Mesothelial cell of epicardium (in vitro differentiated cells): ENCODE data around the gene MAST4. TPM values are rescaled to one million over a fixed set of nuclear protein-coding genes. Genes with fewer than 3 reads are reported as not detected.
A peak's percentile ranks its signal among the peaks of the same experiment; 100 is the strongest.

Source experiments
- DNase-seq, 2 experiments: peaks; one replicate each; pipeline ENCODE4 v3.0.0; 2021; ENCODE audit warnings: low spot score in 2 of 2; ENCODE audit not compliant: unreplicated experiment in 2 of 2
- H3K27ac Mint-ChIP-seq: 2 replicates; pipeline ENCODE4 v1.8.0; 2021; ENCODE audit warnings: mixed read lengths
- H3K27me3 Mint-ChIP-seq: 2 replicates; pipeline ENCODE4 v1.8.0; 2021; ENCODE audit warnings: low read depth, mixed read lengths
- H3K36me3 Mint-ChIP-seq: 2 replicates; pipeline ENCODE4 v1.8.0; 2021; ENCODE audit warnings: mixed read lengths
- H3K4me1 Mint-ChIP-seq: 2 replicates; pipeline ENCODE4 v1.8.0; 2021; ENCODE audit warnings: mixed read lengths
- H3K4me3 Mint-ChIP-seq: 2 replicates; pipeline ENCODE4 v1.8.0; 2021; ENCODE audit warnings: mild to moderate bottlenecking, moderate library complexity, mixed read lengths
- H3K9me3 Mint-ChIP-seq: 2 replicates; pipeline ENCODE4 v1.8.0; 2021; ENCODE audit warnings: mixed read lengths
- CTCF ChIP-seq: fragments of 200-600 bp; sonication (generic); IDR thresholded peaks from one replicate; pipeline ENCODE4 v1.5.0; 2021; ENCODE audit warnings: antibody characterized with exemption; ENCODE audit not compliant: unreplicated experiment
- total RNA-seq: library from RNA; stranded (reverse); gene quantifications from 3 replicates; pipeline ENCODE4 v1.2.1, GENCODE V29; 2021

The MAST4 gene
- total RNA-seq, 1 donor from 2014 or later: 29.8 TPM

- TF ChIP-seq CTCF: no peak
- Mint-ChIP-seq H3K4me1 (peaks cover 6% of the 10 kb centered on the region), H3K27me3 (peaks cover 12% of the 10 kb centered on the region), H3K27ac (no peak overlapping the region), H3K9me3 (no peaks in the 10 kb centered on the region), H3K4me3 (no peak overlapping the region), H3K36me3 (no peaks in the 10 kb centered on the region)
- no peak for DNase-seq
Measured at GRCh38 chr5:66702426-66702825, 106.2 kb downstream of the MAST4 start.

- Mint-ChIP-seq H3K4me3 (no peak overlapping the region), H3K9me3 (no peaks in the 10 kb centered on the region), H3K27me3 (peaks cover 12% of the 10 kb centered on the region), H3K36me3 (no peaks in the 10 kb centered on the region), H3K4me1 (peaks cover 9% of the 10 kb centered on the region), H3K27ac (peak overlapping the region; percentile 51)
- TF ChIP-seq CTCF: no peak
- no peak for DNase-seq
Measured at GRCh38 chr5:66704790-66705425, 108.7 kb downstream of the MAST4 start.

GRCh38 chr5:66708368-66708767 is 112.2 kb downstream of the MAST4 start:
- Mint-ChIP-seq H3K9me3 (peaks cover 12% of the 10 kb centered on the region), H3K4me1 (peaks cover 9% of the 10 kb centered on the region), H3K27ac (no peak overlapping the region), H3K4me3 (no peak overlapping the region), H3K27me3 (peaks cover 6% of the 10 kb centered on the region), H3K36me3 (no peaks in the 10 kb centered on the region)
- no peak for DNase-seq
- no peak for TF ChIP-seq CTCF

- no peaks in the 10 kb centered on the region for H3K27me3 Mint-ChIP-seq
- no peak for TF ChIP-seq CTCF
- no peak overlapping the region for H3K27ac Mint-ChIP-seq
- H3K9me3 Mint-ChIP-seq: peaks cover 12% of the 10 kb centered on the region
- peaks cover 3% of the 10 kb centered on the region for H3K4me1 Mint-ChIP-seq
- DNase-seq: no peak
- no peak overlapping the region for H3K4me3 Mint-ChIP-seq
- no peaks in the 10 kb centered on the region for H3K36me3 Mint-ChIP-seq
Measured at GRCh38 chr5:66710557-66711088, 114.4 kb downstream of the MAST4 start.

- TF ChIP-seq CTCF: no peak
- Mint-ChIP-seq H3K27me3 (no peaks in the 10 kb centered on the region), H3K4me3 (no peak overlapping the region), H3K9me3 (peaks cover 12% of the 10 kb centered on the region), H3K4me1 (peaks cover 5% of the 10 kb centered on the region), H3K27ac (no peak overlapping the region), H3K36me3 (no peaks in the 10 kb centered on the region)
- DNase-seq: no peak
Measured at GRCh38 chr5:66713998-66714397, 117.8 kb downstream of the MAST4 start.
